AG04450 (cell line): ENCODE results near the gene CCDC186. TPM values are rescaled to one million over a fixed set of nuclear protein-coding genes. Genes with fewer than 3 reads are reported as not detected.

Experiments used
- CTCF ChIA-PET: fragments of 300-600, 350-600 bp; formaldehyde crosslinking; extraction: SDS; loops from one replicate; lab custom pipeline; 2022; ENCODE audit warnings: antibody characterized with exemption, inconsistent platforms; lab: Charles Lee
- POLR2A ChIA-PET: fragments of 350-600 bp; formaldehyde crosslinking; extraction: SDS; loops from one replicate; lab custom pipeline; 2021; ENCODE audit warnings: antibody characterized with exemption, inconsistent platforms; lab: Yijun Ruan, JAX
- DNase-seq: peaks from one replicate; pipeline ENCODE4 v3.0.0-alpha.2; 2011; ENCODE audit warnings: low read depth, low spot score
- H3K27ac ChIP-seq: one replicate; pipeline ENCODE4 v1.5.1; 2012; ENCODE audit warnings: low read depth, low read length, control low read depth
- H3K27me3 ChIP-seq: one replicate; pipeline ENCODE4 v1.6.0; 2012; ENCODE audit warnings: low read length; ENCODE audit not compliant: control insufficient read depth, insufficient read depth
- H3K4me3 ChIP-seq: 2 replicates; pipeline ENCODE4 v1.5.1; 2011; ENCODE audit warnings: mild to moderate bottlenecking, low read depth, low read length, control low read depth
- H3K9me3 ChIP-seq: 2 replicates; pipeline ENCODE4 v1.5.1; 2012; ENCODE audit warnings: low read length; ENCODE audit not compliant: control insufficient read depth, insufficient read depth
- polyA plus RNA-seq: library from polyadenylated mRNA; depleted of rRNA; stranded (reverse); fragments of >200 nt; gene quantifications from 2 replicates; pipeline ENCODE4 v1.2.3, GENCODE V29; 2011
- TF ChIP-seq, protein P1 (sequence below): IDR thresholded peaks from 2 replicates; pipeline ENCODE4 v1.5.1; 2011; ENCODE audit warnings: low read depth, low read length, control low read depth, inconsistent platforms

CCDC186 gene
- polyA plus RNA-seq, 1 experiment: 9.6 TPM

DNA sequence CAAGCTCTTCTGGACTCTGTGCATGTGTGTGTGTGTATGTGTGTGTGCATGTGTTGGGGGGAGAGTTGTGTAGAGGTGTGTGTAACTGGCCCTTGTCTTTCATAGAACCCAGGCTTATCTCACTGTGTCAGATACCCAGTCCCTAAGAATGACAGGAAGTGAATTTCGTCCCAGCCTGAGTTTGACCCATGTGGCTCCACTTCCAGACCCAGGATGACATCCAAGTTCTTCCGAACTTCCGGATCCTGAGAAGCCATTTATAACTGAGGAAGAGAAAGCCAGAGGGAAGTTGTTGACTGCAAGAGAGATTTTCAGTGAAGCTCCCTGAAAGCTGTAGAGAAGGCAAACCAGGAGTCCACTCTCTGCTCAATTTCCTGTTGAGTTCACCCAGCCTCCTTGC is 77.1 kb downstream of the CCDC186 start:
- ChIA-PET POLR2A (no interaction called here), CTCF (no interaction called here)
- Histone ChIP-seq H3K27me3 (peaks cover 26% of the 10 kb centered on the region), H3K4me3 (no peak overlapping the region), H3K27ac (no peak overlapping the region), H3K9me3 (no peaks in the 10 kb centered on the region)
- TF ChIP-seq, protein P1, sequence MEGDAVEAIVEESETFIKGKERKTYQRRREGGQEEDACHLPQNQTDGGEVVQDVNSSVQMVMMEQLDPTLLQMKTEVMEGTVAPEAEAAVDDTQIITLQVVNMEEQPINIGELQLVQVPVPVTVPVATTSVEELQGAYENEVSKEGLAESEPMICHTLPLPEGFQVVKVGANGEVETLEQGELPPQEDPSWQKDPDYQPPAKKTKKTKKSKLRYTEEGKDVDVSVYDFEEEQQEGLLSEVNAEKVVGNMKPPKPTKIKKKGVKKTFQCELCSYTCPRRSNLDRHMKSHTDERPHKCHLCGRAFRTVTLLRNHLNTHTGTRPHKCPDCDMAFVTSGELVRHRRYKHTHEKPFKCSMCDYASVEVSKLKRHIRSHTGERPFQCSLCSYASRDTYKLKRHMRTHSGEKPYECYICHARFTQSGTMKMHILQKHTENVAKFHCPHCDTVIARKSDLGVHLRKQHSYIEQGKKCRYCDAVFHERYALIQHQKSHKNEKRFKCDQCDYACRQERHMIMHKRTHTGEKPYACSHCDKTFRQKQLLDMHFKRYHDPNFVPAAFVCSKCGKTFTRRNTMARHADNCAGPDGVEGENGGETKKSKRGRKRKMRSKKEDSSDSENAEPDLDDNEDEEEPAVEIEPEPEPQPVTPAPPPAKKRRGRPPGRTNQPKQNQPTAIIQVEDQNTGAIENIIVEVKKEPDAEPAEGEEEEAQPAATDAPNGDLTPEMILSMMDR: no peak
- DNase-seq: no peak

GRCh38 chr10:114095559-114096337 is 78.3 kb downstream of the CCDC186 start:
- Histone ChIP-seq H3K27me3 (peaks cover 22% of the 10 kb centered on the region), H3K9me3 (no peaks in the 10 kb centered on the region), H3K4me3 (no peak overlapping the region), H3K27ac (no peak overlapping the region)
- TF ChIP-seq, protein P1: no peak
- ChIA-PET POLR2A (no interaction called here), CTCF (interaction anchor here (0.6 kb wide), 1 partner anchor 958 kb away, joined by 5 read pairs; no protein-coding TSS in a partner anchor)
- DNase-seq: no peak

DNA sequence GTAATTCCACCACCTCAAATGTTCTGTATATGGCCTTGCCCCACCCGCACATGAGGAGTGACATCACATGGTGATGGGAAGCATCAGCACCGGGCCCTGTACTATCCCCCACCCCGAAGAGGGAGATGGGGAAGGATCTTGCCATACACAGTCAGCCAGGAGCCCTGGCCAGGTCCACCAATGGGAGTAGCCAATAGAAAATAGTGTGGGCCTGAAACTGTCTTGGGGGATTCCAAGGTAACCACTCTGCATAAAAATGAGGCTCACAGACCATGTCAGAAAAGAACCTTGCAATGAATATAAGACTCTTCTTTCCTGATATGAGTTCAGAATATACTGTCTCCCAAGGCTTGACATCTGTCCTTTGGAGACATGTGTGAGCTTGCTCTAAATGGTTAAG is 79.2 kb downstream of the CCDC186 start:
- POLR2A ChIA-PET: no interaction called here
- CTCF ChIA-PET: interaction anchor here (0.6 kb wide), 1 partner anchor 959 kb away, joined by 5 read pairs; no protein-coding TSS in a partner anchor
- H3K9me3 ChIP-seq: no peaks in the 10 kb centered on the region
- H3K4me3 ChIP-seq: no peak overlapping the region
- DNase-seq: no peak
- TF ChIP-seq, protein P1: no peak
- no peak overlapping the region for H3K27ac ChIP-seq
- H3K27me3 ChIP-seq: peaks cover 14% of the 10 kb centered on the region

- H3K9me3 ChIP-seq: no peaks in the 10 kb centered on the region
- POLR2A ChIA-PET: no interaction called here
- no peak overlapping the region for H3K4me3 ChIP-seq
- TF ChIP-seq, protein P1: no peak
- H3K27me3 ChIP-seq: peaks cover 4% of the 10 kb centered on the region
- DNase-seq: no peak
- CTCF ChIA-PET: no interaction called here
- H3K27ac ChIP-seq: no peak overlapping the region
Observed at GRCh38 chr10:114087655-114088054, 86.3 kb downstream of the CCDC186 start.

DNA sequence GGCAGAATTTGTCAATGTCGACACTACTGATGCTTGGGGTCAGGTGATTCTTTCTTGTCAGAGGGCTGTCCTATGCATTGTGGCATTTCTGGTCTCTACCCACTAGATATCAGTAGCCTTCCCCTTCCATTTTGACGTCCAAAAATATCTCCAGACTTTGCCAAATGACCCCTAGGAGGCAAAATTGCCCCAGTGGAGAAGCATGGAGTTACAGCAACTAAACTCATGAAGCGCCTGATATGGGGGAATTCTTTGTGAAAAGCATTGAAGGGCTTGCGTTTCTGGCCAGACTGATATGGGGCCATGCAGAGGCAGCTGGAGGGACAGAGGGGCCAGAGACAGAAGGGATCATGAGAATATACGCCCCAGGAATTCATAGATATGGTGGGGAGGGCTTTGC is 86.7 kb downstream of the CCDC186 start:
- Histone ChIP-seq H3K9me3 (no peaks in the 10 kb centered on the region), H3K4me3 (no peak overlapping the region), H3K27ac (no peak overlapping the region), H3K27me3 (peaks cover 4% of the 10 kb centered on the region)
- TF ChIP-seq, protein P1: no peak
- no peak for DNase-seq
- ChIA-PET CTCF (no interaction called here), POLR2A (no interaction called here)
